DOHH2 (cell line): ENCODE measurements around the gene RASSF7.

Experiments used
- H3F3A ChIP-seq: fragments of 200-600 bp; sonication (generic), shearing (Covaris generic); 2 replicates; pipeline ENCODE4 v1.6.0; 2016; ENCODE audit warnings: antibody characterized with exemption, mild to moderate bottlenecking; ENCODE audit not compliant: control insufficient read depth, insufficient read depth
- H3K27ac ChIP-seq: fragments of 200-600 bp; sonication (generic); 2 replicates; pipeline ENCODE4 v1.5.1; 2014; ENCODE audit warnings: low read depth, mild to moderate bottlenecking, low read length, moderate library complexity
- H3K27me3 ChIP-seq: fragments of 200-600 bp; sonication (generic); 2 replicates; pipeline ENCODE4 v1.6.1; 2014; ENCODE audit warnings: mild to moderate bottlenecking, low read length, mixed read lengths; ENCODE audit not compliant: control insufficient read depth
- H3K36me3 ChIP-seq: fragments of 200-600 bp; sonication (generic); 2 replicates; pipeline ENCODE4 v1.6.1; 2014; ENCODE audit warnings: mild to moderate bottlenecking, low read length, moderate library complexity, mixed read lengths; ENCODE audit not compliant: control insufficient read depth
- H3K4me1 ChIP-seq: fragments of 200-600 bp; sonication (generic); 2 replicates; pipeline ENCODE4 v1.6.1; 2014; ENCODE audit warnings: mild to moderate bottlenecking, low read length, mixed read lengths; ENCODE audit not compliant: control insufficient read depth
- H3K4me2 ChIP-seq: fragments of 200-600 bp; sonication (generic); 2 replicates; pipeline ENCODE4 v1.6.0; 2014; ENCODE audit warnings: mild to moderate bottlenecking, low read length, moderate library complexity
- H3K4me3 ChIP-seq: fragments of 200-600 bp; sonication (generic); 2 replicates; pipeline ENCODE4 v1.5.1; 2014; ENCODE audit warnings: mild to moderate bottlenecking, low read length, mixed read lengths
- H3K79me2 ChIP-seq: fragments of 200-600 bp; sonication (generic); 2 replicates; pipeline ENCODE4 v1.6.1; 2014; ENCODE audit warnings: mild to moderate bottlenecking, low read length, mixed read lengths; ENCODE audit not compliant: control insufficient read depth
- H3K9me2 ChIP-seq: fragments of 200-600 bp; sonication (generic); replicated peaks from 2 replicates; pipeline ENCODE4 v1.6.1; 2014; ENCODE audit warnings: mild to moderate bottlenecking, low read length, mixed read lengths; ENCODE audit not compliant: control insufficient read depth
- H3K9me3 ChIP-seq: fragments of 200-600 bp; sonication (generic); 2 replicates; pipeline ENCODE4 v1.6.1; 2014; ENCODE audit warnings: antibody characterized with exemption, low read length, mixed read lengths; ENCODE audit not compliant: control insufficient read depth, insufficient read depth
- H4K20me1 ChIP-seq: fragments of 200-600 bp; sonication (generic); 2 replicates; pipeline ENCODE4 v1.6.0; 2014; ENCODE audit warnings: low read depth, mild to moderate bottlenecking, antibody characterized with exemption, low read length, moderate library complexity; ENCODE audit not compliant: control insufficient read depth, insufficient read depth
- CTCF ChIP-seq: fragments of 200-600 bp; sonication (generic); IDR thresholded peaks from one replicate; pipeline ENCODE4 v1.5.1; 2014; ENCODE audit warnings: antibody characterized with exemption, mild to moderate bottlenecking, low read depth, low read length; ENCODE audit not compliant: poor library complexity, severe bottlenecking
- EZH2phosphoT487 ChIP-seq: fragments of 200-600 bp; sonication (generic); IDR thresholded peaks from 2 replicates; pipeline ENCODE4 v1.6.1; 2017; ENCODE audit warnings: borderline replicate concordance, mild to moderate bottlenecking, antibody characterized with exemption, low read length, moderate library complexity, mixed read lengths

Gene RASSF7

GRCh38 chr11:601573-602245 lies 40.9 kb downstream of the RASSF7 start:
- Histone ChIP-seq H3K27ac (no peak overlapping the region), H3K4me2 (no peak overlapping the region), H3K79me2 (peaks cover 2% of the 10 kb centered on the region; the same call in 1 of the 2 replicates), H3K36me3 (peaks cover 83% of the 10 kb centered on the region), H3K9me3 (no peaks in the 10 kb centered on the region), H4K20me1 (0 out of 2 replicates have a peak, but pooled peaks cover 1% of the 10 kb centered on the region), H3K4me1 (no peaks in the 10 kb centered on the region), H3K9me2 (no peaks in the 10 kb centered on the region), H3K27me3 (no peaks in the 10 kb centered on the region), H3F3A (no peaks in the 10 kb centered on the region), H3K4me3 (no peak overlapping the region)
- no peak for TF ChIP-seq EZH2phosphoT487

GRCh38 chr11:603154-603553 lies 42.4 kb downstream of the RASSF7 start:
- H3K4me3 ChIP-seq: no peak overlapping the region
- H3K79me2 ChIP-seq: no peaks in the 10 kb centered on the region; the same call in 1 of the 2 replicates
- no peaks in the 10 kb centered on the region for H3K4me1 ChIP-seq
- no peak overlapping the region for H3K27ac ChIP-seq
- H3K9me3 ChIP-seq: no peaks in the 10 kb centered on the region
- peaks cover 85% of the 10 kb centered on the region for H3K36me3 ChIP-seq
- no peaks in the 10 kb centered on the region for H3F3A ChIP-seq
- TF ChIP-seq CTCF (no peak), EZH2phosphoT487 (no peak)
- H3K9me2 ChIP-seq: no peaks in the 10 kb centered on the region
- H3K4me2 ChIP-seq: no peak overlapping the region
- no peaks in the 10 kb centered on the region for H3K27me3 ChIP-seq
- 0 out of 2 replicates have a peak, but pooled peaks cover 2% of the 10 kb centered on the region for H4K20me1 ChIP-seq

GRCh38 chr11:605286-606129 lies 44.7 kb downstream of the RASSF7 start:
- Histone ChIP-seq H3K4me2 (no peak overlapping the region), H3K27ac (no peak overlapping the region), H3K4me1 (no peaks in the 10 kb centered on the region), H3K27me3 (no peaks in the 10 kb centered on the region), H3K4me3 (no peak overlapping the region), H3K36me3 (peaks cover 89% of the 10 kb centered on the region), H3K79me2 (no peaks in the 10 kb centered on the region), H3F3A (no peaks in the 10 kb centered on the region), H3K9me2 (no peaks in the 10 kb centered on the region), H4K20me1 (0 out of 2 replicates have a peak, but pooled peaks cover 2% of the 10 kb centered on the region), H3K9me3 (no peaks in the 10 kb centered on the region)
- TF ChIP-seq EZH2phosphoT487 (no peak), CTCF (no peak)

GRCh38 chr11:606245-606644 lies 45.5 kb downstream of the RASSF7 start:
- peaks cover 91% of the 10 kb centered on the region for H3K36me3 ChIP-seq
- no peaks in the 10 kb centered on the region for H3K4me1 ChIP-seq
- H3K4me3 ChIP-seq: no peak overlapping the region
- H4K20me1 ChIP-seq: 0 out of 2 replicates have a peak, but pooled peaks cover 2% of the 10 kb centered on the region
- no peak overlapping the region for H3K4me2 ChIP-seq
- no peak overlapping the region for H3K27ac ChIP-seq
- H3K9me3 ChIP-seq: no peaks in the 10 kb centered on the region
- no peaks in the 10 kb centered on the region for H3F3A ChIP-seq
- no peaks in the 10 kb centered on the region for H3K9me2 ChIP-seq
- H3K27me3 ChIP-seq: no peaks in the 10 kb centered on the region
- TF ChIP-seq EZH2phosphoT487: no peak
- TF ChIP-seq CTCF: no peak
- no peaks in the 10 kb centered on the region for H3K79me2 ChIP-seq
